Activated naive CD8-positive, alpha-beta T cell (primary cell): Measurements from ENCODE around the gene MORF4L2.
A peak's percentile ranks its signal among the peaks of the same experiment; 100 is the strongest.
"Not testable (repeated sequence)": the region's sequence is repeated elsewhere in the genome, so short reads cannot be mapped to it uniquely, and the experiment has no call there.

ENCODE experiments used
- H3K27ac Mint-ChIP-seq: one replicate; pipeline ENCODE4 v1.8.0; 2021; ENCODE audit warnings: mixed read lengths
- H3K27me3 Mint-ChIP-seq: one replicate; pipeline ENCODE4 v1.8.0; 2021; ENCODE audit warnings: mixed read lengths
- H3K36me3 Mint-ChIP-seq: one replicate; pipeline ENCODE4 v1.8.0; 2021; ENCODE audit warnings: mixed read lengths
- H3K4me1 Mint-ChIP-seq: one replicate; pipeline ENCODE4 v1.8.0; 2021; ENCODE audit warnings: low read depth, mixed read lengths
- H3K4me3 Mint-ChIP-seq: one replicate; pipeline ENCODE4 v1.8.0; 2021; ENCODE audit warnings: mild to moderate bottlenecking, mixed read lengths
- H3K9me3 Mint-ChIP-seq: one replicate; pipeline ENCODE4 v1.8.0; 2021; ENCODE audit warnings: low read depth, mixed read lengths

MORF4L2 gene

DNA sequence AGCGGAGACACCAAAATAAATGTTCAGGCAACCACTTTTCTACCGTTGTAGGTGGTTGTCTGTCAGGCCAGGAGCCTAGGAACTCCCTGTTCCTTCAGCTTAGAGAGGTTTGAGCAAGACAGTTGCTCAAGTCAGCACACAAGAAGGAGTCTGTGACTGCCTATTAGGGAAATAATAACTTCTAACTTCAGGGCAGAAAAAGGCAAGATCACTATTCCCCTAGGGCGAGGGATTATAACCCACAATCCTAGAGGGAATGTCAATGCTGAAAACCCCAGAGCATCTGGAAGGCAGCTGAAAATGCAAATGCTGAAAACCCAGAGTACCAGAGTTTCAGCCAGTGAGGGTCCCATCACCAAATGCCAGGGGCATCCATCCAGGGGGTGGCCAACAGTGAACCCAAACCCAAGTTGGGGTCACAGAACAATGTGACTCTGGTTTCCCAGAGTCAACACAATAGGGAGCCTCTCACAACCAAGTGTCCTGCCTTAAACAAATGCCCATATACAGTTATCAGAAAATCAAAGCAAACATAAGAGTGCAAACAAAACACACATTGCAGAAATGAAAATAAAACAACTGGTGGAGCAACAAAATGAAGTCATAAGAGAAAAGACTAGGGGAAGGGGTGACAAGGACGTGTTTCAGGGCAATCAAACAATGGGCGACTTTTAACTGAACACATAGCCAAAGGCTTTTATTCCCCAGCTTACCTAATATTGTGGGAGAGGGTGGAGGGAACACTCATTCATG lies 27.6 kb downstream of the MORF4L2 start:
- Mint-ChIP-seq H3K27ac (no peak overlapping the region), H3K9me3 (no peaks in the 10 kb centered on the region), H3K27me3 (peaks cover 2% of the 10 kb centered on the region), H3K4me1 (peaks cover 6% of the 10 kb centered on the region), H3K4me3 (no peak overlapping the region), H3K36me3 (no peaks in the 10 kb centered on the region)

GRCh38 chrX:103657066-103657465 lies 29.4 kb downstream of the MORF4L2 start:
- H3K27ac Mint-ChIP-seq, H3K27me3 Mint-ChIP-seq, H3K4me1 Mint-ChIP-seq, H3K9me3 Mint-ChIP-seq, H3K4me3 Mint-ChIP-seq, H3K36me3 Mint-ChIP-seq: not testable (repeated sequence)

DNA sequence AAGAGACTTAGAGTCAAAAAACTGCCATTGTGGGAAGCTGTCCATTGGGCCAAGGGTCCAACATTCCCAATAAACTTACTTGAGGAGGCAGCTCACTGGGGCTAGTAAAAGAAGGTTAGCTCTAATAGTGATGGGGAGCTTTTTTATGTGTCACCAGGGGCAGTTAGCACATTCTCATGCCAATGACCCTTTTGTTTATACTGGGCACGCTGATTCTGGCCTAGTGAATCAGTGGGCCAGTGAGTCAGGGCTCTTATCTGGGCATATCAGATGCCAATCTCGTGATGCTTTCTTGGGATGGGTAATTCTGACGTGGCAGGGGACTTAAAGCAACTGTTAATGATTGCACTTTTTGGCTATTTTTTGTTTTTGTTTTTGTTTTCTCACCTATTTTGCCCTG lies 29.9 kb downstream of the MORF4L2 start:
- H3K36me3 Mint-ChIP-seq = no peaks in the 10 kb centered on the region
- no peak overlapping the region for H3K4me3 Mint-ChIP-seq

GRCh38 chrX:103655230-103656000 lies 31.1 kb downstream of the MORF4L2 start:
- not testable (repeated sequence) for H3K36me3 Mint-ChIP-seq, H3K4me3 Mint-ChIP-seq, H3K4me1 Mint-ChIP-seq, H3K9me3 Mint-ChIP-seq, H3K27ac Mint-ChIP-seq, H3K27me3 Mint-ChIP-seq

More for the DNA sequence above, 29.9 kb downstream of the MORF4L2 start:
- Mint-ChIP-seq H3K27ac (no peak overlapping the region), H3K27me3 (peaks cover 2% of the 10 kb centered on the region), H3K4me1 (peaks cover 6% of the 10 kb centered on the region), H3K9me3 (no peaks in the 10 kb centered on the region)

GRCh38 chrX:103651151-103651773 lies 35.2 kb downstream of the MORF4L2 start:
- H3K4me3 Mint-ChIP-seq = no peak overlapping the region
- H3K9me3 Mint-ChIP-seq = no peaks in the 10 kb centered on the region
- no peak overlapping the region for H3K27ac Mint-ChIP-seq
- H3K27me3 Mint-ChIP-seq = no peaks in the 10 kb centered on the region
- H3K4me1 Mint-ChIP-seq = peaks cover 3% of the 10 kb centered on the region
- no peaks in the 10 kb centered on the region for H3K36me3 Mint-ChIP-seq

GRCh38 chrX:103647630-103648029 lies 38.9 kb downstream of the MORF4L2 start:
- Mint-ChIP-seq H3K9me3 (no peaks in the 10 kb centered on the region), H3K4me1 (no peaks in the 10 kb centered on the region), H3K27me3 (no peaks in the 10 kb centered on the region), H3K27ac (no peak overlapping the region), H3K4me3 (no peak overlapping the region), H3K36me3 (no peaks in the 10 kb centered on the region)

GRCh38 chrX:103644125-103644524 lies 42.4 kb downstream of the MORF4L2 start:
- H3K4me1 Mint-ChIP-seq = no peaks in the 10 kb centered on the region
- H3K9me3 Mint-ChIP-seq = no peaks in the 10 kb centered on the region
- H3K36me3 Mint-ChIP-seq = no peaks in the 10 kb centered on the region
- H3K4me3 Mint-ChIP-seq = no peak overlapping the region
- peaks cover 3% of the 10 kb centered on the region for H3K27me3 Mint-ChIP-seq
- no peak overlapping the region for H3K27ac Mint-ChIP-seq

- Mint-ChIP-seq H3K27me3 (peaks cover 3% of the 10 kb centered on the region), H3K4me3 (no peak overlapping the region), H3K4me1 (no peaks in the 10 kb centered on the region), H3K27ac (no peak overlapping the region), H3K36me3 (no peaks in the 10 kb centered on the region), H3K9me3 (no peaks in the 10 kb centered on the region)
Measured at GRCh38 chrX:103640401-103641155, 45.9 kb downstream of the MORF4L2 start.

DNA sequence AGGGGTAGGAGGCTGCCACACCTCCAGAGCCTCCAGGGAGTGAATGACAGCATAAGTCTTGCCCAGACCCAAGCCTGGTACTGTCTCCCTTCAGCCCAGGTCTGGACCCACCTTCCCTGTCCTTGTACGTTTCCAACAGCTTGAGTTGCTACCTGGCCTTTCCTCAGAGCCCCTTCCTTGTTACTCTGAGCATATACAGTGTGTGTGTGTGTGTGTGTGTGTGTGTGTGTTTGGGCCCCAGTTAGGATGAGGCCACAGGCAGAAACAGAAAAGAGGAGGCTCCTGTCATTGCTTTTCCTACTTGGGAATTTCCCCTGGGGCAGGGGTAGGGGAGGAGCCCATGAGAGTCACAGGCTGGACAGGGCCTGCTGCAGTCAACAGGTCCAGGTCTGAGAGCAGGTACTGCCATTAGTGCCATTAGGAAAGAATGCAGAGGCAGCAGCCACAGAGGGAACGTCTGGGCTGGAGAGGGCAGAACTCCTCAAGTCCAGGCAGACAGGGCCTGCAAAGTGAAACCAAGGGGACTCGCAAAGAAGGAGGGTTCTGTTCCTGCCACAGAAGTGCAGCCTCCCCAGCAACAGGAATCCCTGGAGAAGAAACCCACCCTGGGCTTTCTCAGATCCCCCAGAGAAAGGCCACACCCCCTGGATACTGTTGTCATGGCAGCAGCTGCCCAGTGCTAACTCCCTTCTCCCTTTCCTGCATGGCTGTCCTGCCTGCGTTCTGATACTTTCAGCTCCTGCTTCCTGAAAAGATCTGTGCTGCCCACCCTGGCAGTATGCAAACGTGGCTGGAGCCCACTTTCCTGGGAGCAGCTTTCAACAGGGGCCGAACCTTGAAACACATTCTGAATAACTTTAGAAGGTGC lies 47.8 kb downstream of the MORF4L2 start:
- not testable (repeated sequence) for H3K9me3 Mint-ChIP-seq, H3K4me3 Mint-ChIP-seq, H3K4me1 Mint-ChIP-seq, H3K36me3 Mint-ChIP-seq, H3K27me3 Mint-ChIP-seq, H3K27ac Mint-ChIP-seq

DNA sequence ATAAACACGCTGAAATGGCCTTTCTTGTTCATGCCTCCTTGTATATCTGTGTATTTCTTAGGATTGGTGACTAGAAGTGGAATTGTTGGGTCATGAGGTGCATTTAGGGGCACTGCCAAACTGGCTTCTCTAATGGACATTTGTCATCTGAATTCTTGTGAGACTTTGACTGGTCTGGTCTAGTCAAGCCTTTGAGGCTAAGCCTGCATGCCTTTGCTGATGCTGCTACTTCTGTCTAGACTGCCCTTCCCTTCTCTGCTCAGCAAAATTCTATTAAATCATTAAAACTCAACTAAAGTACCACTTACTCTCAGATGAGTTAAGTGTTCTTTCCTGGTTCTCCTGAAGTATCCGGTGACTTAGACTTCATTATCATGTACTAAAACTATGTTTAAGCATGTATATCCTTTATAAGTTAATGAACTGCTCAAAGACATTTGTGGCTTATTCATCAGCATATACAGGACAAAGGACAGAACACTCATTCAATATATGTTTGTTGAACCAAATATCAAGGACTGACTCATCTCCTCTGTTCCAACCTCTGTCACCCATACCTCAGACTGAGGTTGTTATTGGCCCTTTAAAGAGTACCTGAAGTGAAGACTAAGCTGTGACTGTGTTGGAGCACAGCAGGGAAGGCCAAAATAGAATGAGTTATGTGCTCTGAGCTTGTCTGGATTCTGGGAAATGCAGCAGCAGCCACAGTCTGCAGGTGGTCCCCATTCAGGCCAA lies 48.7 kb downstream of the MORF4L2 start:
- Mint-ChIP-seq H3K9me3 (no peaks in the 10 kb centered on the region), H3K4me3 (no peak overlapping the region), H3K27me3 (peaks cover 3% of the 10 kb centered on the region), H3K4me1 (no peaks in the 10 kb centered on the region), H3K36me3 (no peaks in the 10 kb centered on the region), H3K27ac (no peak overlapping the region)

GRCh38 chrX:103635436-103635835 lies 51.1 kb downstream of the MORF4L2 start:
- no peak overlapping the region for H3K27ac Mint-ChIP-seq
- H3K4me1 Mint-ChIP-seq = no peaks in the 10 kb centered on the region
- H3K9me3 Mint-ChIP-seq = no peaks in the 10 kb centered on the region
- no peak overlapping the region for H3K4me3 Mint-ChIP-seq
- no peaks in the 10 kb centered on the region for H3K36me3 Mint-ChIP-seq
- no peaks in the 10 kb centered on the region for H3K27me3 Mint-ChIP-seq

- Mint-ChIP-seq H3K36me3 (no peaks in the 10 kb centered on the region), H3K27ac (no peak overlapping the region), H3K4me1 (peaks cover 17% of the 10 kb centered on the region), H3K4me3 (no peak overlapping the region), H3K9me3 (no peaks in the 10 kb centered on the region), H3K27me3 (no peaks in the 10 kb centered on the region)
Measured at GRCh38 chrX:103631145-103631544, 55.4 kb downstream of the MORF4L2 start.

DNA sequence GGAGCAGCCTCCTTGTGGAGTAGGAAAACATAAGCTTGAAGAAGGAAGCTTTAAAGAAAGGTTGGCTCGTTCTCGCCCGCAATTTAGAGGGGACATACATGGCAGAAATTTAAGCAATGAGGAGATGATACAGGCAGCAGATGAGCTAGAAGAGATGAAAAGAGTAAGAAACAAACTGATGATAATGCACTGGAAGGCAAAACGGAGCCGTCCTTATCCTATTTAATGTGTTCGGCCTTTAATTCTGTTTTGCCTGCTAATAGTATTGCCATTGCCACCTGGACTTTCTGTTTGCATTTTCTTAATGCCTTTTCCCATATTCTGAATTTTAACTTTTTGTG lies 56.4 kb downstream of the MORF4L2 start:
- Mint-ChIP-seq H3K36me3 (no peaks in the 10 kb centered on the region), H3K4me3 (peak overlapping the region; percentile 91), H3K27ac (no peak overlapping the region), H3K9me3 (no peaks in the 10 kb centered on the region), H3K27me3 (no peaks in the 10 kb centered on the region), H3K4me1 (peaks cover 17% of the 10 kb centered on the region)
